GM10266 (cell line): Measurements from ENCODE around the gene SMG1.

Source experiments
- DNase-seq: peaks from one replicate; pipeline ENCODE4 v3.0.0; 2012; ENCODE audit errors: extremely low spot score
- TF ChIP-seq, protein P1 (sequence below): IDR thresholded peaks from 2 replicates; pipeline ENCODE4 v1.5.1; 2012; ENCODE audit warnings: mild to moderate bottlenecking, low read depth; ENCODE audit not compliant: control insufficient read depth, insufficient read depth; ENCODE audit errors: missing control alignments

Gene SMG1

DNA sequence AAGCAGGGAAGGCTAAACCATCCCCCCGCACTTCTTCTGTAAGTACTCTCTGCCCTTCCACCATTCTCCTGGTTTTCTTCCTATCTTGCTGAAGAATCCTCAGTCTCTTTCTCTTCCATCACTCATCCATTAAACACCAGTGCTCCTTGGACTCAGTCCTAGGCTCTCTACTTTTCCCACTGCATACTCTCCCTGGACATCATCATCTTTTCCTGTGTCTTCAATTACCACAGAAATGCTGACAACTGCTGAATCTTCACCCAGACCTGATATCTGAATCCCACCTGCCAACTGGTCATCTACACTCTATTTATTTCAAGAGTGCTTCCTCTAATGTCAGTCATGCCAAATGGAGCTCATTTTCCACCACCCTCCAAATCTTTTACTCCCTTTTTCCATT lies 71.0 kb downstream of the SMG1 start:
- TF ChIP-seq, protein P1, sequence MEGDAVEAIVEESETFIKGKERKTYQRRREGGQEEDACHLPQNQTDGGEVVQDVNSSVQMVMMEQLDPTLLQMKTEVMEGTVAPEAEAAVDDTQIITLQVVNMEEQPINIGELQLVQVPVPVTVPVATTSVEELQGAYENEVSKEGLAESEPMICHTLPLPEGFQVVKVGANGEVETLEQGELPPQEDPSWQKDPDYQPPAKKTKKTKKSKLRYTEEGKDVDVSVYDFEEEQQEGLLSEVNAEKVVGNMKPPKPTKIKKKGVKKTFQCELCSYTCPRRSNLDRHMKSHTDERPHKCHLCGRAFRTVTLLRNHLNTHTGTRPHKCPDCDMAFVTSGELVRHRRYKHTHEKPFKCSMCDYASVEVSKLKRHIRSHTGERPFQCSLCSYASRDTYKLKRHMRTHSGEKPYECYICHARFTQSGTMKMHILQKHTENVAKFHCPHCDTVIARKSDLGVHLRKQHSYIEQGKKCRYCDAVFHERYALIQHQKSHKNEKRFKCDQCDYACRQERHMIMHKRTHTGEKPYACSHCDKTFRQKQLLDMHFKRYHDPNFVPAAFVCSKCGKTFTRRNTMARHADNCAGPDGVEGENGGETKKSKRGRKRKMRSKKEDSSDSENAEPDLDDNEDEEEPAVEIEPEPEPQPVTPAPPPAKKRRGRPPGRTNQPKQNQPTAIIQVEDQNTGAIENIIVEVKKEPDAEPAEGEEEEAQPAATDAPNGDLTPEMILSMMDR = no peak
- no peak for DNase-seq

DNA sequence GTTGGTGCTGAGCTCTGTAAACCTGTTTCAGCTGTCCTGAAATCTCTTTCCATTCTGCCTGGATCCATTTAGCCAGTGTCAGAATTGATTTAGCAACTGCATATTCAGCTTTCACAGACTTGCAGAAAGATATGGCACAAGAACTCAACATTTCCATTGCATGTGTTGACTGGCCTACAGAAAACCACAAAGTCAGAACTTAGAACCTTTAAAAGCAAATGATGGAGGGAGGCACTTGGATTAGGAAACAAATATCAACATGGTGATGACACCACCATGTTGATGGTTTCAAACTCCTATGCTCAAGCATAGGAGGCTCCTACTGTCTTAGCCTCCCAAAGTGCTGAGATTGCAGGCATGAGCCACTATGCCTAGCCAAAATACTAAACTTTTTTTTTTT lies 72.5 kb downstream of the SMG1 start:
- DNase-seq = no peak
- TF ChIP-seq, protein P1 = no peak

DNA sequence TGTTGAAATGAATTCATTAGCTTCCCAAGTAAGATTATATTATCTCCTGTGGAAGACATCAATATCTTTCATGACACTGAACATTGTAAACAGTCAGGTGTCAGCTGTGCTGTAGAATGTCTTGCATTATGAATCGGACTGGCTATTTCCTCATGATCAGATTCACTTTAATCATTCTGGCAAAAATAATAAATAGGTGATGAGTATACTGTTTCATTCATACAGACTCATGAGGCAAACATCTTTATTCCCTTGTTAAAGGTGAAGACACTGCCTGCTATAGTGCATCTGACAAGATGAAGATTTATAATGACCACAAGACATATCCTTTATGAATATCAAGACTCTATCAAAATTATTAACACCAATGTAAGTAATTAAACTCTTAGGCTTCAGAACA lies 73.6 kb downstream of the SMG1 start:
- no peak for DNase-seq
- TF ChIP-seq, protein P1 = no peak

DNA sequence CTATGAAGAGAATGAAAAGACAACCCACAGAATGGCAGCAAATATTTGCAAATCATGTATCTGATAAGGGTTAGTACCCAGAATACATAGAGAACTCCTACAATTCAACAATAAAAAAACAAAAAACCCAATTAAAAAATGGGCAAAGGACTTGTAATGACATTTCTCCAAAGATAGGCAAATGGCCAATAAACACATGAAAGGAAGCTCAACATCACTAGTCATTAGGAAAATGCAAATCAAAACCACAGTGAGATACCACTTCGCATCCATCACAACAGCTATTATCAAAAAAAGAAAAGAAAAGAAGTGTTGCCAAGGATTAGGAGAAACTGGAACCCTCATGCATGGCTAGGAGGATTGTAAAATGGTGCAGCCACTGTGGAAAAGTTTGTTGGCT lies 79.8 kb downstream of the SMG1 start:
- TF ChIP-seq, protein P1 = no peak

DNA sequence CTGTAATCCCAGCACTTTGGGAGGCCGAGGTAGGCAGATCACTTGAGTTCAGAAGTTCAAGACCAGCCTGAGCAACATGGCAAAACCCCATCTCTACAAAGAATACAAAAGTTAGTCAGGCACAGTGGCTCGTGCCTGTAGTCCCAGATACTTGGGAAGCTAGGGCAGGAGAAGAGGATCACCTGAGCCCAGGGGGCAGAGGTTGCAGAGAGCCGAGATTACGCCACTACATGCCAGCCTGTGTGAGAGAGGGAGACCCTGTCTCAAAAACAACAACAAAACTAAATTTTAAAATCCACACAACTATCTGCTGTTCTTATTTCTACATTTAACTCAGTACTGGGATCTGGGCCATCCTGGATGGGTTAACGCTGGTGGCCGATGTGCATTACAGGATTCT lies 83.6 kb downstream of the SMG1 start:
- DNase-seq = no peak
- TF ChIP-seq, protein P1 = no peak

More for the DNA sequence above, 79.8 kb downstream of the SMG1 start:
- DNase-seq = no peak

DNA sequence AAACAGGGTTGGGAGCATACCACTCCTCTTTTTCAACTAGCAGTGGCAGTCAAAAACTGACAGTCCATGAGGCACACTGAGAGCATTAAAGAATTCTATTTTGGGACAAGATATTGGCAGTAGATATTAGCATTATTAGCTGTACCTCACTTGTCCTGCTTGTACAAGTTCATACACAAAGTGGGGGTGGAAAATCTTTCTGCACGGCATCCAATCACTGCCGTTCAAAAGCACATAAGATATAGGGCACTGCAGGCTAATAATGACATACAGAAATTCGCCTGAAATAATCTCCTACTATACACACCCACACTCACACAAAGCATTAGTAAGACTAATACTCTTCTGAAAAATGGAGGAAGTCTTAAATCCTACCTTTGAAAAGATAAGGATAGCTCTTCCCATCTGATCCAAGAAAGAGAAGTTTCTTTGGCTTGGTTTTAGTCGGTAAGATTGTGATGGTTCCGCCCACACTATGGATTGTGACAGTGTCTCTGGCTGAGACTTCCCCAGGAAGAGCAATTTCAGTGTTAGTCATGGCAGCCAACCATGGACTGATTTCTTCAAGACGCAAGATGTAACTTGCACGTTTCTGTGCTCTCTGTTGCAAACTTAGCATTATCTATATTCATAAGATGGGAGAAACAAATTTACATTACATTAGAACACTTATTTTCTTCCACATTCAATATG lies 84.2 kb downstream of the SMG1 start:
- DNase-seq = no peak
- TF ChIP-seq, protein P1 = no peak

DNA sequence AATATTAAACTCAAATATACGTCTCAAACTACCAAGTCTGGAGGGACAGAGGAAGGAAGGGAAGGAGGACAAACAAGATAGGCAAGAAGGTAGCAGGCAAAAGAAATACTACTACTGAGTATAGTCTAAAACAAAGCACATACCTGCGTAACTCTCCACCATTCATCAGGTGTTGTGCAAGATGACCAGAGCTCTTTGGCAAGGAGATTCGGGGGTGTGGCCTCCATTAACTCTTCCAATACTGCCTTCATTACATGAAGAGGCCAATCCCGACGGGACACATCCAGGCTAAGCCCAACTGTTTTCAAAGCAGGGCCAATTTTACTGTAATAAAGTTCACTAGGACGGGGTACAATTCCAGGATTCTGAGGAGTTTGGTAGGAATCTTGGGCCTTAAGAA lies 86.7 kb downstream of the SMG1 start:
- TF ChIP-seq, protein P1 = no peak
- DNase-seq = no peak
